Endothelial cell of umbilical vein (primary cell): ENCODE results near the gene SLC39A3.

Experiments
- CTCF ChIP-seq, 2 donors: IDR thresholded peaks; 1 replicate in 1 of 2; 2 replicates in 1 of 2; pipeline ENCODE4 v1.5.1; 2011; ENCODE audit warnings: low read length in 2 of 2, mild to moderate bottlenecking in 2 of 2, moderate library complexity in 2 of 2, control low read depth in 1 of 2, inconsistent platforms in 1 of 2, low read depth in 1 of 2; ENCODE audit not compliant: insufficient read depth in 1 of 2; ENCODE audit errors: extremely low read depth in 1 of 2
- JUN ChIP-seq: IDR thresholded peaks from 2 replicates; pipeline ENCODE4 v1.6.1; 2011; ENCODE audit warnings: borderline replicate concordance, low read depth; ENCODE audit not compliant: insufficient read length, insufficient read depth
- MAX ChIP-seq: IDR thresholded peaks from 2 replicates; pipeline ENCODE4 v1.6.1; 2011; ENCODE audit not compliant: insufficient read depth, insufficient read length
- POLR2A ChIP-seq: IDR thresholded peaks from 2 replicates; pipeline ENCODE4 v1.6.1; 2012; ENCODE audit warnings: low read depth, mild to moderate bottlenecking, control low read depth, low read length

- TF ChIP-seq JUN (no peak), MAX (no peak), CTCF (IDR thresholded peaks at IDR 0.05; ENCODE audit: extremely low read depth in 1 of 2, insufficient read depth in 1 of 2, low read depth in 1 of 2, low read length in 2 of 2) (no peak), POLR2A (no peak)
Measured at GRCh38 chr19:2756477-2756876, 16.7 kb upstream of the SLC39A3 start.
